Cardiac muscle cell (in vitro differentiated cells and primary cell): ENCODE results near the gene SLC26A2. TPM values are rescaled to one million over a fixed set of nuclear protein-coding genes. Genes with fewer than 3 reads are reported as not detected.

Experiments
- DNase-seq, 2 donors: peaks; one replicate each; pipeline versions ENCODE4 v3.0.0 to v3.0.0-alpha.2; 2010 to 2017; ENCODE audit warnings: low read depth in 1 of 2, low spot score in 1 of 2
- H3K27ac ChIP-seq: fragments of 200-600 bp; sonication (generic); 2 replicates; pipeline ENCODE4 v1.5.1; 2016
- H3K27me3 ChIP-seq: fragments of 200-600 bp; sonication (generic); 2 replicates; pipeline ENCODE4 v1.6.0; 2016; ENCODE audit warnings: control low read depth
- H3K36me3 ChIP-seq: fragments of 200-600 bp; sonication (generic); 2 replicates; pipeline ENCODE4 v1.5.1; 2016; ENCODE audit warnings: control low read depth
- H3K4me1 ChIP-seq: fragments of 200-600 bp; sonication (generic); 2 replicates; pipeline ENCODE4 v1.8.1; 2017; ENCODE audit warnings: low read depth, mild to moderate bottlenecking, mixed run types
- H3K4me3 ChIP-seq: fragments of 200-600 bp; sonication (generic); 2 replicates; pipeline ENCODE4 v1.5.1; 2016; ENCODE audit warnings: mild to moderate bottlenecking
- H3K9me3 ChIP-seq: fragments of 200-600 bp; sonication (generic); 2 replicates; pipeline ENCODE4 v1.5.1; 2017; ENCODE audit warnings: low read depth, mild to moderate bottlenecking, control low read depth
- CTCF ChIP-seq: IDR thresholded peaks from 2 replicates; pipeline ENCODE4 v1.5.1; 2012; ENCODE audit warnings: low read depth, mild to moderate bottlenecking, low read length
- polyA plus RNA-seq: library from polyadenylated mRNA; unstranded; fragments of >200 nt; fragmentation: Nextera tagmentation; extraction: Ambion mirVana; gene quantifications from 2 replicates; pipeline ENCODE4 v1.2.1, GENCODE V29; 2016
- total RNA-seq: library from RNA; depleted of rRNA; stranded (reverse); fragments of >200 nt; gene quantifications from 2 replicates; pipeline ENCODE4 v1.2.3, GENCODE V29; 2016

SLC26A2 gene
- total and polyA plus RNA-seq, 2 experiments from 2014 or later, result 4.4 to 7.0 TPM

GRCh38 chr5:150020249-150020648, 59.7 kb downstream of the SLC26A2 start:
- H3K27me3 ChIP-seq, result no peaks in the 10 kb centered on the region
- peaks cover 27% of the 10 kb centered on the region for H3K36me3 ChIP-seq
- H3K9me3 ChIP-seq, result no peaks in the 10 kb centered on the region
- H3K4me1 ChIP-seq, result peaks cover 38% of the 10 kb centered on the region
- TF ChIP-seq CTCF, result no peak
- H3K27ac ChIP-seq, result no peak overlapping the region
- DNase-seq, result no peak
- no peak overlapping the region for H3K4me3 ChIP-seq

GRCh38 chr5:150021491-150022157, 61.1 kb downstream of the SLC26A2 start:
- H3K27me3 ChIP-seq, result no peaks in the 10 kb centered on the region
- H3K4me1 ChIP-seq, result peaks cover 38% of the 10 kb centered on the region
- no peaks in the 10 kb centered on the region for H3K9me3 ChIP-seq
- DNase-seq, result peak in 1 of 2 donors; percentile 67
- H3K27ac ChIP-seq, result peak overlapping the region; percentile 92
- H3K36me3 ChIP-seq, result peaks cover 29% of the 10 kb centered on the region
- H3K4me3 ChIP-seq, result no peak overlapping the region
- no peak for TF ChIP-seq CTCF

GRCh38 chr5:150022158-150022531, 61.6 kb downstream of the SLC26A2 start:
- H3K4me1 ChIP-seq, result peaks cover 38% of the 10 kb centered on the region
- no peak overlapping the region for H3K4me3 ChIP-seq
- H3K27ac ChIP-seq, result peak overlapping the region; percentile 92
- no peak for TF ChIP-seq CTCF
- H3K9me3 ChIP-seq, result no peaks in the 10 kb centered on the region
- DNase-seq, result peak in 1 of 2 donors; percentile 94
- no peaks in the 10 kb centered on the region for H3K27me3 ChIP-seq
- peaks cover 34% of the 10 kb centered on the region for H3K36me3 ChIP-seq

- Histone ChIP-seq H3K4me1 (peaks cover 38% of the 10 kb centered on the region), H3K27me3 (no peaks in the 10 kb centered on the region), H3K4me3 (no peak overlapping the region), H3K36me3 (peaks cover 39% of the 10 kb centered on the region), H3K27ac (peak overlapping the region; percentile 92), H3K9me3 (no peaks in the 10 kb centered on the region)
- DNase-seq, result peak in 1 of 2 donors; percentile 81
- no peak for TF ChIP-seq CTCF
Observed at GRCh38 chr5:150022681-150023080, 62.1 kb downstream of the SLC26A2 start.

- no peak overlapping the region for H3K4me3 ChIP-seq
- TF ChIP-seq CTCF, result no peak
- no peaks in the 10 kb centered on the region for H3K9me3 ChIP-seq
- no peaks in the 10 kb centered on the region for H3K27me3 ChIP-seq
- peak overlapping the region; percentile 86 for H3K27ac ChIP-seq
- no peak for DNase-seq
- H3K4me1 ChIP-seq, result peaks cover 38% of the 10 kb centered on the region
- H3K36me3 ChIP-seq, result peaks cover 42% of the 10 kb centered on the region
Observed at GRCh38 chr5:150023136-150023535, 62.6 kb downstream of the SLC26A2 start.
